NCI-H1092 treated with DMSO at 0.1 percent for 48 hours (cell line): ENCODE measurements around the gene PHACTR1.

Experiments
- DNase-seq: peaks from one replicate; lab custom pipeline; 2025; lab: John Stamatoyannopoulos, UW

The PHACTR1 gene

DNA sequence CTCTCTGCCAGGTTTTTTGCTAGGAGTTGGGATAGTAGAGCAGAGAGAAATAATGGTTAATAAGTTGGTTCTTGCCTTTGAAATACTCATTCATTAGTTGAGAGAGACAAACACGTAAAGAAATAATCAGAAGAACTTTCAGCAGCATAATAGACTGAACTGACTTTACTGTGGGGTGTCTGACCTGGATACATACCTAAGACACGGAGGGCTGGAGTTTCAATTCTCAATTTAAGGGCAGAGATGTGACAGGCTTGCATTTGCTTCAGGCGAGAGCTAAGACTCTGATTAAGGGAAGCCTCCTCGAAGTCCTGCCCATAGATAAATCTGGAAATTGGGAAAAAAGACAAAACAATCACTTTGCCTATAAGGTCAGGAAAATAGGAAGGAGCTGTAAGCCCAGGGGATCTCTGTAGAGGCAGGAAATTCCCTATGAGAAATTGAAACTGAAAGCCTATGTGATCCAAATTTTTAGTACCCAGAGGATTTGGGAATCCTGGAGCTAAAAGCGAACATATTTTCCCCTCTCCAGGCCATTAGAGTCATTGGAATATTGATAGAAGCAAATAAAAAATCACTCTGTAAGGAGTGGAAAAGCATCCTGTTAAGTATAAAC lies 276.8 kb downstream of the PHACTR1 start:
- no peak for DNase-seq

DNA sequence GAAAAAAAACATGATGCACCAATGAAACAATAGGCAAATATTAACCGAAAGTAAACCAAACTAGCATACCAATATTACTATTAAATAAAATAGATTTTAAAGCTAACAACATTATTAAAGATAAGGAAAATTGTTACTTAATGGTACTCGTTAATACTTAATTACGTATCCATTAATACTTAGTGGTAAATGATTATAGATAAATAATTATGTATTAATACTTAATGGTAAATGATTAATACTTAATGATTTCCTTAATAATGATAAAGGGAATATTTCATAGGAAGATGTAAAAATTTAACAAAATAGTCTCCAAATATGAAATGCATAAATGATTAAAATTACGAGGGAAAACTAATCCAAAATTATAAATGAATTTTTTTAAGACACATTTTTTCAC lies 278.9 kb downstream of the PHACTR1 start:
- DNase-seq = no peak

DNA sequence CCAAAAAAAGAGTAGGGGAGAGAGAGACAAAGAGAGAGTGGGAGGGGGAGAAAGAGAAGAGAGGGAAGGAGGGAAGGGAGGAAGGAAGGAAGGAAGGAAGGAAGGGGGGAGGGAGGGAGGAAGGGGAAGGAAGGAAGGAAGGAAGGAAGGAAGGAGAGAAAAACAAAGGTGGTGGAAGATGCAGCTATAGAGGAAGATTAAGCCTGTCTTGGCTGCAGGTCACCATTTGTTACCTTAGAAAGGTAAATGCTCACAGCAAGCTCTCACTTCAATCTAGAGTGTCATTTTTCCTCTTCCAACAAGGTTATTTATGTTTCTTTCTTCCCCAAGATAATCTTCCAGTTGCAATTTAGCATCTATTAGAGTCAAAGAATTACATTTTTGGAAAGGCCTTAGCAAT lies 284.0 kb downstream of the PHACTR1 start:
- no peak for DNase-seq

DNA sequence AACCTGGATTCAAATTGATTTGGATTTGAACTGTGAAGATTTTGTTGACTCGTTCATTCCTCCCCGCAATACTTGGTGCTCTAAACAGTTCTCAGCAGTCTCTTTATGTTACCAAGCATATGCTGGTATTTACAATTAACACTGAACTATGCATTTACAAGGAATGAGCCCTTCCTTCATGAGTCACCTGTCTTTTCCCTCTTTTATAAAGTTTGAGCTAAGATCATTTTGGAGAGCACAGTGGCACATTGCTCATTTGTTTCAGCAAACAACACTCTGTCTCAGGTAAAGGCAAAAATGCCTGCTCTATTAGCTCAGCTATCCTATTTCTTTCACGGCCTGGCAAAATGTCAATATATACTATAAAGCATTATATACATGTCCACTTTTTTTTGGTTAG lies 285.4 kb downstream of the PHACTR1 start:
- DNase-seq = no peak

DNA sequence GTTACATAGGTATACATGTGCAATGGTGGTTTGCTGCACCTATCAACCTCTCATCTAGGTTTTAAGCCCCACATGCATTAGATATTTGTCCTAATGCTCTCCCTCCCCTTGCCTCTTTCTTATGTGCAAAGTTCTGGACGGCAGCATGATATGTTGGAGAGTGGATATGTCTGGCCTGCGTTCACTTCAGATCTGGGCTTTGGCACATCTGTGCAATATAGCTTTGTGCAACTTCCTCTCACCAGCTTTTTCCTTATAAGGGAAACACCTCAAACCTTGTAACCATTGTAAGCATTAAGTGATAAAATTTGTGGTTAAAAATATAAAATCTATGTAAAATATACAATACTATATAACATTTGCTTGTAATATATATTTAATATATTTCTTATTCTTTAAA lies 288.0 kb downstream of the PHACTR1 start:
- no peak for DNase-seq

DNA sequence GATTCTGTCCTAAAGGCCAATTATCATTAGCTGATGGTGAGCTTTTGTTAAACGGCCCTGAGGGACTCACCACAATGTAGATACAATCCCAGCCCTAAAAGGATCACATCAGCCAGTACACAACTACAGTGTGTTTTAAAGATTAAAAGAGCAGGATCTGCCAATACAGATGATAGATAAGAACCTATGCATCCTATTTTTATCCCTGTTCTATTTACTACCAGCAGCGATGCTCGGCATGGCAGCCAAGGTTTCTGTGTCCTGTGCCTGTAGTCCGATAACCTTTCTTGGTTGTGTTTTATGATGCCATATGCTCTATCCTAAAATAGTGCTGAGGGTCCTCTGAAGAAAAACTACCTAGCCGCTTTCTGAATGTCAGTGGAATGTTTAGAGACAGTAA lies 289.4 kb downstream of the PHACTR1 start:
- peak; percentile 19 for DNase-seq

DNA sequence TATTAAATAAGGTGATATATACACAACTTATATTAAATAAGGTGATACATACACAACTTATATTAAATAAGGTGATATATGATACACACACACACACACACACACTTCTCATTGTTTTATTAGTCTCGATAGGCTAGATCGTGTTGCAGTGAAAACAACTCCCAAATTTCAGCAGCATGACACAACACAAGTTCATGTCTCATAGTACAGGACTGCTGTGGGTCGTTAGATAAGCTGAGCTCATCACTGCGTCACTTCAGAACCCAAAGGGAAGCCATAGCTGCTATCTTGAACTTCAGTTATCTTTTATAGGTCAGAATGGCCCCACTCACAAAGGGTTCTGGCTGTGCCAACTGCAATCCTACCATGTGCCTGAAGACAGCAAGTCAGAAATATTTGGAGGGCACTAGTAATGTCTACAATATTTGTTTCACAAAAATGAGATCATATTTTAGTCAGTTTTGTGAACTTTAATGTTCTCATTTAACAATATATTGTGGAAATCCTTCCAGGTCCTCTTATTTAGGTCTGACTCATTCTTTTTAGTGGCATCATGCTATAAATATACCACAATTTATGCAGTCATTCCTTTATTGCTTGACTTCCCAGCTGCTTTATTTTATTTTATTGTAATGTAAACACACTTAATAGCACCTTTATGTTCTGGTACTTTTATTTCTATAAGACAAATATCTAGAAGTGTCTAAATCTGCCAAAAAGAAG lies 290.2 kb downstream of the PHACTR1 start:
- no peak for DNase-seq

DNA sequence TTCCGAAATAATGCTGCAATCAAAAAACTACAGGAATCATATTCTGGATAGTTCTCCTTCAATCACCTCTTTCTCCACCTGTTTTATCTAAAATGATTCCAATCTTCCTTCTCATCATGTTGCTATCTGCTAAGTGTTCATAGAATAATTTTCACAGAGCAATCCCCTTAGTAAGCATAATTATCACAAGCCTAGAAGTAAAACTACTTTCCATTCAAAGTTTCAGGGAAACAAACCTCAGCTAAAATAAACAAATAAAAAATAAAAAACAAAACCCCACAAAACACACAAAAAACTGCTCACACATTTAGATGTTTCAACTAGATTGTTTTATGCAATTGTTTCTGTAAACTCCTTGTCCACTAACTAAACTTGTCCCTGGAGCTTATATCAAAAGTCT lies 291.2 kb downstream of the PHACTR1 start:
- no peak for DNase-seq

DNA sequence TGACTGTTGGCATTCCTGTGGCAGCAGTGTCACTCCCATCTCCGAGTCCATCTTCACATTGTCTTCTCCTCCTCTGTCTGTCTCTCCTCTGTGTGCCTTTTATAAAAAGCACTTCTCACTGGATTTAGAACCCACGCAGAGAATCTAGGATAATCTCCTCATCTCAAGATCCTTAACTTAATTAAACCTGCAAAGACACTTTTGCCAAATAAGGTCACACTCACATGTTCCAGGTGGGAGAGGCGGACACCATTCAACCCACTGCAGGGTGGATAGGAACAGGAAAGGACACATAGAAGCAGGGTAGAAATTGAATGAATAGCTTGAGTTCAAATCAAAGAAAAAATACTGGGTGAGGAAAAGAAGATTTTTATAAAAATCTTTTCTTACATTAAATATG lies 292.5 kb downstream of the PHACTR1 start:
- no peak for DNase-seq

DNA sequence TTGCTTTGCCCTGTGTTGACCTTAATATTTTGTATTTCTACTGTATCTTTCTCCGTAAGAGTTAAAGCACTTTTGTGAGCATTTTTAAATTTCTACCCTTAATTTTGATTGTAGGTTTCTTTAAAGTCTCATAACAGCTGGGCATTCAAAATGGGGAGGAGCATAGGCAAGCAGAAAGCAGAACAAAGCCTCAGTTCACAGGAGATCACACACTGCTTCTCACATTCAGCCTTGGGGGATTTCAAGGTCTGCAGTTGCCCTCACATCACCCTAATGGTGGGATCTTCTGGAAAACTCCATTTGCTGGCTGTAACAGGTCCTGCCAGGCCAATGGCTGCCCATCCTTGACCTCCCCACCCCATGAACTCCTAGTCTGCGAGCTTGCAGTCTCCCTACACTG lies 292.9 kb downstream of the PHACTR1 start:
- DNase-seq = no peak

DNA sequence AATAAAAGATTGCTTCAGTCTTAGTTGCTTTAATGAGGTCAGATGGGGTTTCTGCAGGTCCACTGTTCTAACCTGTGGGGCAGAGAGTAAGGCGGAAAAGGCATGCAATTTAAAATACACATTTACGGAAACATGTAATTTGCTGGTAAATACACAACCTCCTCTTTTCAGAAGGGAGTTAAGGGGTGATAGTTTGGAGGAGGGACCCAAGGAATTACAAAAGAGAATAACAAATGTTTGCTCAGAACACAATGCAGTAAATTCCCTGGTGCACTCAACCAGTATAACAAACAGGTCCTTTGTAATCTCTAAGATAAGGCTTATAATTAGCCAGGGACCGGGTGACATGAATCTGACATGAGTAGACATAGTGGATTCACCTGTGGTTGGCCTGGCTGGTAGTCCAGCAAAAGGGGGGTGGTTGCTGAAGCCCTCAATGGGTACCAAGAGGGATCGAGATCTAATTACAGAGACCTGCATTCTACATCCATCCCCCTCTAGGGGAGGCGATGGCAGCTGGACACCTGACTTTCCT lies 295.1 kb downstream of the PHACTR1 start:
- no peak for DNase-seq

DNA sequence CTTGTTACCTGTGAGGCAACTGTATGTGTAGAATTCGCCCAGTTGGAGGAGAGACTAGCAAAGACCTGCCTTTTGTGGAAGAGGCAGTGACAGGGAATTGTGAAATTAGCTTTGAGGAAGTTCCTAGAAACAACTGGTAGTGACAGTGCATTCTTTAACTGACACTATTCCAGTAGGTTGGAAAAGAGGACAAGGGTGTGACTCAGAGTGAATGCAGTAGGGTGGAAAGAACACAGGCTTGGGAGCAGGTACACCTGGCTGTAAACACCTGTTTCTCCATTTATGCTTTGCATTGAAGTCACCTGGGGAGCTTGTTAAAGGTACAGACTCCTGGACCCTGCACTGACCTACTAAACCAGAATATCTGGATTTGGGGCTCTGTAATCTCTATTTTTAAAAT lies 295.7 kb downstream of the PHACTR1 start:
- no peak for DNase-seq

DNA sequence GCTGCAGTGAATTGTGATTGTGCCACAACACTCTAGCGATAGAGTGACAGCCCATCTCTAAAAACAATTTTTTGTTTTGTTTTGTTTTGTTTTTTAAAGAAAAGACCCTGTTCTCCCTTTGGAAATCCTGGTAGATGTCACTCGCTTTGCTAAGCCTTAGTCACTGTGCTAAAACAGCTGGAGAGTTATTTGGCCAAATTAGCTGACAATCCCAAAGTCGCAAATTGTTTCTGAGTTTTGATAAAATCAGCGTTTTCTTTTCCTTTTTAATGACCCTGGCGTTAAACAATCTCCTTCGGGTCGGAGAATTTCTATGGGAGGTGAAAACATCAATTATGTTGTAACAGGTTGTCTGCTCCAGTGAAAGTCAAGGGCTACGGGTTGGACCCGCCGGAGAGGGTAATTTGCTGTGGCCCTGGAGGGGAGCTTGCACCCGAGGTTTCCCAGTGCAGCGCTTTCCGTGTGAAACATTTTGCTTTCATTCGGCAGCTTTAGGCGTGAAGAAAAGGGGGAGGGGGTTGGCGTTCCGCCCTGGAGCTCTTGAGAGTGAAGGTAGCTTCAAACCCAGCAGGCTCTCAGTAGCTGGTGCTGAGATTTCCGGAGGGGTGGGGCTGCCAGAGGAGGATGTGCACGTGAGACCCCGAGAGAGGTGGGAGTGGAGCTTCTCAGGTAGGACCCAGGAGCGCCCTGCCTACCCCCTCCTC lies 296.6 kb downstream of the PHACTR1 start:
- no peak for DNase-seq

DNA sequence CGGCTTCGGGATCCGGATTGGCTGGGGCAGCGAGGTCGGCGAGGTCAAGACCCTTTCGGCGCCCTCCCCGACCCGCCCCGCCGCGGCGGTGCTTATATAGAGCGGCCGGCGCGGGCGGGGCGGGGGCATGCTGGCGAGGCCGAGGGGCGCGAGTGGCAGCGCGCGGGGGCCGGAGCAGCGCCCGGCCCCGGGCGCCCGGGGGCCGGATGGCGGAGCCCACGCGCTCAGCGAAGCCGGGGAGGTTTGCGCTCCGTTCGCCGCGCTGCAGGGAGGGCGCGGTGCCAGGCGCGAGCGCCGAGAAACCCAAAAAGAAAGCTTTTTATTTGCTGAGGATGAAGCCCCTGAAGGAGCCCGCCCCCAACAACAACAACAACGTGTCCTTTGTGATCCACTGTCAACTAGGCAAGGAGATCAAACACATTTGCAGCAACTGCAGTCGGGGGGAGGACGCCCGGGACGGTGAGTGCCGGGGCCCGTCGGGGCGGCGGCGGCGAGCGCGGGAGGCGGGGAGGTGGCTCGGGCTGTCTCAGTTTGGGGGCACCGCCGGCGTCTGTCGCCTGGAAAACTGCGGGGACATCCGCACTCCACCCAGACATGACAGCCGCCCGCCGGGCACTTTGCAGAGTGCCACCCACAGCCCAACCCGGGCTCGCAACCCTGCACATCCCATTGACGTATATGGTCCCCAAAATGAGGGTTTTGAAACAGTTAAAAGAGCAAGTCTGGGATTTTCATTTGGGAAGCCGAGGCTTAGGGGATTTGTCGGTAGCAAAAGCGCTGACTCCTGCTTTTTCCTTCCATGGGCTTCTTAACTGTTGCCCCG lies 297.3 kb downstream of the PHACTR1 start:
- DNase-seq = no peak

DNA sequence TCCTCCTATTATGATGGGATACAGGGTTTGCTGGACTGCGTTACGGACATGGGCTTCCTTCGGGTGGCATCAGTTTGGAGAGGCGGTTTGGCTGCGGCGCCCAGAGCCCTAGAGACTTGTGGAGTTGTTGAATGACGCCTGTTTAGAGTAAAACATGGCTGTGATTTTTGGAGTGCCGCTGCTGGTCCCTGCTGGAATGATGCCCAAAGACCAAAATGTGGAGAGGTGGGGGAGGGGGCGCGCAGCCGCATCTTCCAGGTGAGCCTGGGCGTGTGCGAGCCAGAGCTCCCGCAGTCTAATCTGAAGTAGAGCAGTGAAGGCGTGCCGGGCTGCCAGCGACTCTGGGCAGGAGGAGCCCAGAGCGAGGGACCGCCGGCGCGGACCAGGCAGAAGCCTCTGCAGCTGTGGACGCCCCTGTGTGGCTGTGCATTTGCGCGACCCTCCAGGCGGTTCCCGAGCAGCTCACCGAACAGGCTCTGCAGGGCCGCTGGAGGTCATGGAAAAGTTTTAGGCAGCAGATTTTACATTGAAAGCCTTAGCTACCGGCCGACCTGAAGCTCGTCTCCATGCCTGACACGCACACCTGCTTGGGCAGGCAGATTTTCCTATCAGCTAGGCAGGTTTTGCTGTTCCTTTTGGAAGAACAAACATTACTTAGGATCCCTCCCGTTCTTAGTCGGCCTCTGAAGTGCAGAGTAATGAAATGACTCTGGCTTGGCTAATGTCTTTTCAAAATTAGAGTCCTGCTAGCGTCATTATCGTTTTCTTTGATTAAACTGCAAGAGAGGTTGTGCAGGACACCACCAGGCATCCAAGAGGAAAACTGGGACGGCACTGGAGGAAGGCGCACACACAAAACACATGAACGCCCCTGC lies 298.2 kb downstream of the PHACTR1 start:
- DNase-seq = no peak

DNA sequence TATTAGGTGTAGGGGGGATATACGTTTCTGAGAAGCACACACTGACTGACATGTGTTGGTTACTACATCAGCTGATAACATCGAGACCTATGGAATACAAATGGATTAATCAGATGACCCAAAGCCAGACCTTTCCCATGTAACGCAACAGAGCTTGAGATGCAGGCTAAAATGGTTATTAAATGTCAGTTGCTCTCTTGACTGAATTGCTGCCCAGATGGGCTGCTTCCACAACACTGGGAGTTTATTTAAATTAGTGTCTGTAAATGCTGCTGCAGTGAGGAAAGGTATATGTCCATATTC lies 298.8 kb downstream of the PHACTR1 start:
- DNase-seq = no peak

DNA sequence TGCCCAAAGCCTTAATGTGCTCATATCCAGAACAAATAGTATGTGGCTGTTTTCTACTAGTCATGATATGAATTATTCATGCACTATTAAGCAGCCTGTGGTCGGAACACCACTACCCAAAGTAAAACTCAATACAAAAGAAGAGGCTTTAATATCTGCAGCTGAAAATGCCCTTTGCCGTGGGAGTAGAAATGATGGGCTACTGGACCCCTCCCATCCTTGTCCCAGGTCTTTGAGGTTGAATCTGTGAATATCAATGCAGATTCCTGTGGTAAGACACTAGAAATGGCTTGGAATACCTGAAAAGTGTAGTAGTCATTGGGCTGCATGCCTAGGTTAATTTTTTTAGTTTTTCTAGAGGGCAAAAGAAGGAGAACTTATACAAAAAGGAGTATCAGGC lies 308.0 kb downstream of the PHACTR1 start:
- DNase-seq = no peak

DNA sequence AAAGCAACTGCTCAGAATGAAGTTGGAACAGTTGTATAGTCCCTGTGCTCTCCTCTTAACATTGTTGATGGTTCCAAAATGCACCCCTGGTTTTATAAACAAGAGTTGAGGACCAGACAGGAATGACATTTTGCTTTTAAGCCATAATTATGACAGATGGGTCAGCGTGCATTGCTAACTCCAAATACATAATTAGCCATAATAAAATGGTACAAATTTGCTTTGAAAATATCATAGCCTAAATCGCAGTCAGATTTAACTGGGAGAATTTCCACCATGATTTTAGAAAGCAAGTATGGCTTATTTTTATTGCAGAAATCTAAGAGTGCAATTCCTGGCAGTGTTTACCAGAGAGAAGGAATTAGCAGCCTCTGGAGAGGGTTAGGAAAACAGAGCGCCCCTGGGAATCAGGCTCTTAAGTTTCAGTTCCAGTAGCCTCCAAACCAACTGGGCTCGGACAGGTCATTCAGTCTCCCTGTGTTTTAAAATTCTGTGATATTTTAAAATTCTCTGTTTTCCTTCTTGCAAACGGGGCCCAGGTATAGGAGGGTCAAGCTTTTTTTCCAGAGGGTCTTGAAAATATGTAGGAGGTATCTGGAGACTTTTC lies 309.4 kb downstream of the PHACTR1 start:
- DNase-seq = no peak

DNA sequence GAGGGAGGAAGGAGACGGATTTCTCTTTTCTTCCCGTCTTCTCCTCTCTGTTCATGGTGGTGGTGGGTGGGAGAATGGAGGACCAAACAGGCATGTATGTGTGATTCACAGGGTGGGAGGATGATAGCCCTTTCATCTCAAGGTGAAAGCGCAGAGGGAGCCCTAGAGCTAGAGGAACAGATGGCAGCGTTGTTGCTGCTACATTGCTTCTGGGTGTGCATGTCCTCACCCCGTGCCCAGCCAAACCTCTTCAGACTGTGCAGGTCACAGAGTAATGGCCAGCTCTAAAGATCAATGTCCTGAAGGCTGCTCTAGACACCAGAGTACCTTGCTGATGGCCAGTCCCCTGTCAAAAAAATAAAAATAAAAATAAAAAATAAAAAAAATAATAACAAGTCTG lies 310.0 kb downstream of the PHACTR1 start:
- no peak for DNase-seq

DNA sequence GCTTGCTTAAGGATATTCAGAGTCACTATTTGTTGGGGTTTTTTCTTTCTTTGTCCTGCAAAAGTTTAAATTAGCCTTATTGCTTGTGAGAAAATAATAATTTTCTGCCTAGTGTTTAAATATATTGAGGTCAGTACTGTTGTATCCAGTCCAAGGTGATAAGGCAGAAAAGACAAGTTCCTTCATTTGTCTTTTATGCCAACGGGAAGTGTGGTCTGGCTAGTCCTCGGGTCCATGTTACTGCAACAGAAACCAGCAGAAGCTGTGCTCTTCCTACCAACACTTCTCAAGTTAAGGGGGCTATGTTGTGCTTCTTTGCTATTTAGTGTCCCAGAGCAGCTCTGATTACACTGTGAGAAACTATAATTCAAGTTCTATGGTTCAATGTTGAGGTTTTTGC lies 310.6 kb downstream of the PHACTR1 start:
- no peak for DNase-seq

DNA sequence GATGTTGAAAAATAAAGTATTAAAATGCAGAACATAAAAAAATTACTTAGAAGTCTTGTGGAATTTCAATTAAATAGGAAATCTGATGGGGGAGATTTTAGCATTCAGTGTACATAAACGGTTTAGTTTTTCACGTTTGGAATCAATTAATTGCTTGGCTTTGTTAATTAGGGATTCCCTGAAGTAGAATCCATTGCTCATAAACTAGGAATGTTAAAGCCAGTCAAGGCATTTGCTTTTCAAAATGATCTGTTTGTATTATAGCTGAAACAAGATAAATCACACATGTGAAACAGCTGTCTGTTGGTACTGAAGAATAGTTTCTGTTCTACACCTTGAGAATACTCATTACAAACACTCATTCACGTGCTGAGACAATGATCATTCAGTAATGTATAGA lies 313.8 kb downstream of the PHACTR1 start:
- no peak for DNase-seq
